BJ (cell line): Measurements from ENCODE around the gene KRT80. TPM values are rescaled to one million over a fixed set of nuclear protein-coding genes. Genes with fewer than 3 reads are reported as not detected.
A peak's percentile ranks its signal among the peaks of the same experiment; 100 is the strongest.

Experiments used
- CTCF ChIA-PET: fragments of 350-600 bp; formaldehyde crosslinking; extraction: SDS; loops from one replicate; lab custom pipeline; 2021; ENCODE audit warnings: antibody characterized with exemption, inconsistent platforms; lab: Yijun Ruan, JAX
- POLR2A ChIA-PET: fragments of 300-600 bp; sonication (Branson Sonifier 250); formaldehyde crosslinking; extraction: SDS; loops from one replicate; lab custom pipeline; 2021; ENCODE audit warnings: antibody characterized with exemption; lab: Charles Lee
- DNase-seq: peaks from one replicate; pipeline ENCODE4 v3.0.0-alpha.2; 2011; ENCODE audit warnings: low read depth
- H3K27me3 ChIP-seq: 2 replicates; pipeline ENCODE4 v1.6.0; 2011; ENCODE audit warnings: low read length; ENCODE audit not compliant: control insufficient read depth, insufficient read depth
- H3K36me3 ChIP-seq: 2 replicates; pipeline ENCODE4 v1.5.1; 2011; ENCODE audit warnings: low read length; ENCODE audit not compliant: control insufficient read depth, insufficient read depth
- H3K4me3 ChIP-seq: 2 replicates; pipeline ENCODE4 v1.5.1; 2011; ENCODE audit warnings: low read depth, mild to moderate bottlenecking, control low read depth, low read length
- polyA plus RNA-seq: library from polyadenylated mRNA; depleted of rRNA; stranded (reverse); fragments of >200 nt; gene quantifications from 2 replicates; pipeline ENCODE4 v1.2.3, GENCODE V29; 2011
- TF ChIP-seq, protein P1 (sequence below): IDR thresholded peaks from 2 replicates; pipeline ENCODE4 v1.5.1; 2011; ENCODE audit warnings: low read depth, mild to moderate bottlenecking, control low read depth, inconsistent platforms, low read length, moderate library complexity; ENCODE audit not compliant: insufficient read depth

The KRT80 gene
- polyA plus RNA-seq, 1 experiment: 5.9 TPM

DNA sequence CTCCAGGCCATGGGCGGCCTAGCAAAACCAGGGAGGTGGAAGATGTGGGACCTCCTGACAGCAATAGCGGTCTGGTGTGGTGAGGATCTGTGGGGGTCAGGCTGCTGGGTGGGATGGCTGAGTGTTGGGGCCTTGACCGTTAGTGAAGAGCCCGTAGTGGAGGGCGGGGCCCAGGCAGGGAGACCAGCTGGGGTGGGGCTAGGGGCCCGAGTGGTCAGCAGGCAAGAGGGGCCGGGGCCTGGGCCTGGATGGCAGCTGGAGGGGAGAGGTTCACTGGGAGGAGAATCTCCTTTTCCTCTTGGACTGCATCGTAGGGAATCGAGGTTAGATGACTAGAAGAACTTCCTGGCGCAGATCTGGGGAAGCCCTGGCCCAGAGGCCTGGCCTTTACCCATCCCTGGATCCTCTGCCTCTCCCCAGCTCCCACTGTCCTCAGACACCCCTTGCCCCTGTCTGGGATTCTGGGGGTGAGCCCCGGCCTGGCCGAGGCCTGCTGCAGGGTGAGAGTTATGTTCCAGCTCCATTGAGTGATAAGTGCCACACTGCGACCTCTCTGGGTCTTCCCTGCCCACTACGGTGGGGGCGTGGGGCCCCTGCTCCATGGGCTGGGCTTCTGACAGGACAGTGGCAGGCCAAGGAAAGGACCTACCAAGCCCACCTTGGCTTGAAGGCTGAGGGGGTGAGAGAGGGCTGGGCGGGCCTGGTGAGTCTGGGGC, 47.1 kb downstream of the KRT80 start:
- CTCF ChIA-PET: interaction anchor here (0.9 to 3.1 kb wide), 14 partner anchors 10 to 836 kb away, joined by 3 to 61 read pairs (median 6); no protein-coding TSS in a partner anchor

DNA sequence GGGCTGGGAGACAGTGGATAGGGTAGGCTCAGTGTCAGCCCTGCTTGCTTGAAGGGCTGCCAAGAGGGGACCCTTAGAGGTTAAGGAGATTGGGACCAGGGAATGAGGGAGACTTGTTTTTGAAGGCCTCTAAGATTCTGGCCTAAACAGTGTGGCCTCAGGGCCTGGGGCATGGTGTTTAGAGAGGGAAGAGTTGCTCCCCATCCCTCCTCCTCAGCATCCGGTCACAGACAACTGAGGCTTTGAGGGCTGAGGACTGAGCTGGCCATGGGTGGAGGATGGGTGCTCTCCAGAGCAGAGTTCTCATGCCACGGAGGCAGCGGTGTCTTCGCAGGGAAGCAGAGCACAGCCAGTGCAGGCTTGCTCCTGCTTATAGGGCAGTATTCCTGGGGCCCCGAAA, 49.4 kb downstream of the KRT80 start:
- Histone ChIP-seq H3K27me3 (no peaks in the 10 kb centered on the region), H3K4me3 (no peak overlapping the region), H3K36me3 (no peaks in the 10 kb centered on the region)
- CTCF ChIA-PET: interaction anchor here (2.0 to 3.1 kb wide), 5 partner anchors 10 to 737 kb away, joined by 7 to 61 read pairs (median 10); no protein-coding TSS in a partner anchor
- TF ChIP-seq, protein P1, sequence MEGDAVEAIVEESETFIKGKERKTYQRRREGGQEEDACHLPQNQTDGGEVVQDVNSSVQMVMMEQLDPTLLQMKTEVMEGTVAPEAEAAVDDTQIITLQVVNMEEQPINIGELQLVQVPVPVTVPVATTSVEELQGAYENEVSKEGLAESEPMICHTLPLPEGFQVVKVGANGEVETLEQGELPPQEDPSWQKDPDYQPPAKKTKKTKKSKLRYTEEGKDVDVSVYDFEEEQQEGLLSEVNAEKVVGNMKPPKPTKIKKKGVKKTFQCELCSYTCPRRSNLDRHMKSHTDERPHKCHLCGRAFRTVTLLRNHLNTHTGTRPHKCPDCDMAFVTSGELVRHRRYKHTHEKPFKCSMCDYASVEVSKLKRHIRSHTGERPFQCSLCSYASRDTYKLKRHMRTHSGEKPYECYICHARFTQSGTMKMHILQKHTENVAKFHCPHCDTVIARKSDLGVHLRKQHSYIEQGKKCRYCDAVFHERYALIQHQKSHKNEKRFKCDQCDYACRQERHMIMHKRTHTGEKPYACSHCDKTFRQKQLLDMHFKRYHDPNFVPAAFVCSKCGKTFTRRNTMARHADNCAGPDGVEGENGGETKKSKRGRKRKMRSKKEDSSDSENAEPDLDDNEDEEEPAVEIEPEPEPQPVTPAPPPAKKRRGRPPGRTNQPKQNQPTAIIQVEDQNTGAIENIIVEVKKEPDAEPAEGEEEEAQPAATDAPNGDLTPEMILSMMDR: no peak
- DNase-seq: no peak
- POLR2A ChIA-PET: no interaction called here

More for the DNA sequence above, 47.1 kb downstream of the KRT80 start:
- POLR2A ChIA-PET: no interaction called here
- no peak for DNase-seq
- Histone ChIP-seq H3K36me3 (no peaks in the 10 kb centered on the region), H3K4me3 (no peak overlapping the region), H3K27me3 (no peaks in the 10 kb centered on the region)
- TF ChIP-seq, protein P1: no peak

DNA sequence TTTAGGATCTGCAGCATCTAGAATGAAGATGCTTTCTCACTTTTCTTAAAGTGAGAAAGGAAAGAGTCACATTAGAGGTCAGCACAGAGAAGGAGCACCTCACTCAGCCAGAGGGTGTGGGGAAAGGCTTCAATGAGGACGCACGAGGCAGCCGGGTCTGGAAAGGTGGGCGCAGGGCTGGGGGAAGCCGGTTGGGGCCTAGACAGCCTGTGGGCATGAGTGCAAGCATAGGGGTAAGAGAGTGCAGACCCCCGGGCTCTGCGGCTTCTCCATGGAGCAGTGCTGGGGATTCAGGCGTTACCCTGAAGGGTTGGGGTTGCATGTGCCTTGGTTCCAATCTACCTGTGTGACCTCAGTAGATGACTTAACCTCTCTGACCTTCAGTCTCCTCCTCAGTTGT, 49.9 kb downstream of the KRT80 start:
- H3K36me3 ChIP-seq: no peaks in the 10 kb centered on the region
- CTCF ChIA-PET: no interaction called here
- H3K27me3 ChIP-seq: no peaks in the 10 kb centered on the region
- TF ChIP-seq, protein P1: no peak
- no peak for DNase-seq
- H3K4me3 ChIP-seq: no peak overlapping the region
- POLR2A ChIA-PET: no interaction called here

DNA sequence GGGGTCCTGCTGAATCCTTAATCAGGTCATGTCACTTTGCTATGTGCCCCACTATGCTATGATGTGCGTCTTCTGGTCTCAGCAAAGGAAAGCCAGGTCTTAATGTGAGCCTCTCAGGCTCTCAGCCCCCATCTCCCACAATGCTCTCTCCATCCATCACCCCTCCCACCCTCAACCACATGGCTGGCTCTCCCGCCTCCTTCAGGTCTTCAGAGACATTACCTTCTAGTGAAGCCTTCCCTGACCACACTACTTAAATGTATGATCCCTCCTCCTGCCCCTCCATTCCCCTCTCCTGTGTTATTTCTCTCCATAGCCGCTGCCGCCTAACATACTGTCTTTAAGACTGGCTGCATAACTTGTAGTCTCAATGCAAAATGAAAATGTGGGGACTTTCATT, 50.5 kb downstream of the KRT80 start:
- TF ChIP-seq, protein P1: no peak
- no peaks in the 10 kb centered on the region for H3K36me3 ChIP-seq
- H3K27me3 ChIP-seq: no peaks in the 10 kb centered on the region
- POLR2A ChIA-PET: no interaction called here
- no peak overlapping the region for H3K4me3 ChIP-seq
- CTCF ChIA-PET: interaction anchor here (1.8 to 2.0 kb wide), 2 partner anchors 183 to 739 kb away, joined by 7 to 8 read pairs; no protein-coding TSS in a partner anchor
- no peak for DNase-seq

DNA sequence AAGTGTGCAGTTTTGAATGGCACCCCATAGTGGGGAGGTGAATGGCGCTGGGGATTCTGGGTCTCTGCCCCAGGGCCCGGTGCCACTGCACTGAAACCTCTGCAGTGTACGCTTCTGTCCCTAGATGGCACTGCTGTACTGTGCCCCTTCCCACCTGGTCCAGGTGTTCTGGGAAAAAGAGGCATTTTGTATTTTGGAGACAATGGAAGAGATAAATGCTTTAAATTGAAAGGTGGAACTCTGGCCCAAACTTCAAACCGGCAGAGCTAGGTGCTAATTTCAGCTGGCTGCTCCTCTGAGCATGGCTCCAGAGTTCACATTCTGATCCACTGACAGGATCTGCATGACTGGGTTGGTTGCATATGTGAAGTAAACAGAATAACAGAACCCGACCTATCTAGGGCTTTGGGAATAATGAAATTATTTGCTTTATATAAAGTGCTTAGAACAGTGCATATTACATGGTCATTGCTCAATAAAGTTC, 52.2 kb downstream of the KRT80 start:
- Histone ChIP-seq H3K4me3 (no peak overlapping the region), H3K36me3 (no peaks in the 10 kb centered on the region), H3K27me3 (no peaks in the 10 kb centered on the region; the same call in 1 of the 2 replicates)
- ChIA-PET CTCF (interaction anchor here (1.0 to 2.0 kb wide), 11 partner anchors 8 to 841 kb away, joined by 3 to 8 read pairs (median 4); no protein-coding TSS in a partner anchor), POLR2A (no interaction called here)
- TF ChIP-seq, protein P1: peak; percentile 80
- DNase-seq: no peak
